Stimulated activated CD4-positive, alpha-beta T cell treated with anti-CD3 and anti-CD28 coated beads, Interleukin-1b, Interleukin-23, amount 100 ng/mL, for 1 hour (primary cell): ENCODE data around the gene LEUTX.
"Not testable (repeated sequence)": the region's sequence is repeated elsewhere in the genome, so short reads cannot be mapped to it uniquely, and the experiment has no call there.

ENCODE experiments used
- DNase-seq, 2 donors: peaks; one replicate each; pipeline ENCODE4 v3.0.0-alpha.2; 2020; ENCODE audit warnings: low read depth in 2 of 2

The LEUTX gene

GRCh38 chr19:39778763-39779162 is at the start of gene LEUTX:
LEUTX (plus strand) TSS chr19:39778854; CDS start chr19:39778921, 67 bp downstream.
- no peak for DNase-seq

DNA sequence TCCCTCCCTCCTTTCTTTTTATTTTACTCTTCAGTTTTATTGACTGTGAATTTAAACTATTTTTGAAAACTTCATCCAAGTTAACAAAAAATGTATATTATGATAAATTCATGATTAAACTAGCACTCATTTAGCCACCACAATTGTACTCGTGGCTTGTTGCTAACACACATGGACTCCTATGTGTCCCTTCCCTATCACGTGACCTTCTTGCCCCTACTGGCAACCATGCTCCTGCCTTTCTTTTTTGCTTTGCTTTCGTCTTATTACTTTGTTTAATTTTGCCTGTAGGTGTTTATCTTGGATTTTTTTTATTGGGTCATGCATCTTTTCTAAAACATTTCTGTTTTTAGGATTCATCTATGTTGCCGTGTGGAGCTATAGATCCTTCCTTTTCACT is 49.1 kb upstream of the LEUTX start:
- DNase-seq = no peak

DNA sequence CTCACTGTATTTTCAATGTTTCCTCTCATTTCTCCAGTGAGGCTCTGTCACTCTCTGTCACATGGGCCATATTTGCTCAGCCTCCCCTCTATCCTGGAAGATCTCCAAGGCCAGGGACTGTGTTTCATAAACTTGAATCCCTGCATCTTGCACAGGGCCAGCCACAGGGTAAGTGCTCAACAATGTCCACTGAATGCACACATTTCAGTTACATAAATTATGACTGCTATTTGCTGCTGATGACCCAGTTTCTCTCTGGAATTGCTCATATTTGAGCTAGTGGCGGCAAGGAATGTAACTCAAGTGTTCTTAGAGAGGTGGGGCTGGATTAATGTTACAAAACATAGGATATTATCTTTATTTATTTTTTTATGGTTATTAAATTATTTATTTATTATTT is 47.0 kb upstream of the LEUTX start:
- DNase-seq = no peak

- DNase-seq = no peak
Observed at GRCh38 chr19:39733841-39734240, 44.8 kb upstream of the LEUTX start.

GRCh38 chr19:39735688-39736087 is 43.0 kb upstream of the LEUTX start:
- DNase-seq = no peak

- no peak for DNase-seq
Observed at GRCh38 chr19:39736088-39736487, 42.6 kb upstream of the LEUTX start.

GRCh38 chr19:39737351-39737750 is 41.3 kb upstream of the LEUTX start:
- no peak for DNase-seq

GRCh38 chr19:39737891-39738290 is 40.8 kb upstream of the LEUTX start, which contains the start of gene CLC:
CLC (minus strand) TSS chr19:39738029; CDS start chr19:39737952, 77 bp downstream.
- DNase-seq = no peak

GRCh38 chr19:39738814-39739213 is 39.8 kb upstream of the LEUTX start:
- no peak for DNase-seq

- DNase-seq = no peak
Observed at GRCh38 chr19:39740395-39740794, 38.3 kb upstream of the LEUTX start.

DNA sequence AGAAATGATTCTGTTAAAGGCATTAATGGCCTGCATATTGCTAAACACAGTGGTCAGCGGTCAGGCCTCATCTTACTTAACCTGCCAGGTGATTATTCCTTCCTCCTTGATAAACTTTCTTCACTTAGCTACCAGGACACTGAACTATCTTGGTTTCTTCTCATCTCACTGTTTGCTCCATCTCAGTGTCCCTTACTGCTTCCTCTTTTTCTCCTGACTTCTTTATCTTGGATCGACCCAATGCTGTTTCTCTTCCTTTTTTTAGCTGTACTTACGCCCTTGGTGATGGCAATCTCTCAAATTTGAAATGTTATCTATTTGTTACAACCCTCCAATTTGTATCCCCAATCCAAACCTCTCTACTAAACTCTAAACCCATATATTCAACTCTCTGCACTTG is 33.0 kb upstream of the LEUTX start:
- DNase-seq = no peak

DNA sequence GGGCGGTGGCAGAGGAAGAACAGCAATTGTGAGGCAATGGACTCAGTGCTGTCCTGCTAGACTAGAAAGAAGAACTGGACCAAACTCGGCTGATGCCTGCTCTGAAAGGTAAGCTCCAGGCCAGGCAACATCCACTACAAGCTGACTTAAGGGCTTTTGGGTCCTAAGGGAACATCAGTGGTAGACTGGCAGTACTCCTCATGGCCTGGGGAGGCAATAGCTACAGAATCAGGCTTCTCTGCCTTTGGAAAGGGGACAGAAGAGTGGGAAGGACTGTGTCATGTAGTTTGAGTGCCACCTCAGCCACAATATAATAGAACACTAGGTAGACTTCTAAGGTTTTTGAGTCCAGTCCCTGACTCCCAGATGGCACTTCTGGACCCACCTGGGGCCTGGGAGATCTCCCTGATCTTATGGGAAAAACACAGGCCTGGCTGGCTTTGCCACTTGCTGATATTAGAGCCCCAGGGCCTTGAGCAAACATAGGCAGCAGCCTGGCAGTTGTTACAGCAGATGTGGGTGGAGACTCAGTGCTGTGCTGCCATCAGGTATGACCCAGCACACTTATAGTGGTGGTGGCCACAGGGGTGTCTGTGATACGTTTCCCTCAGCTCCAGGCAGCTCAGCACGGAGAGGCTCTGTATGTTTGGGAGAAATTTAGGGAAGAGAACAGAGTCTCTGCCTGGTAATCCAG is 31.7 kb upstream of the LEUTX start:
- DNase-seq = no peak

GRCh38 chr19:39749981-39750380 is 28.7 kb upstream of the LEUTX start:
- no peak for DNase-seq

- DNase-seq = no peak
Observed at GRCh38 chr19:39752390-39752789, 26.3 kb upstream of the LEUTX start.

DNA sequence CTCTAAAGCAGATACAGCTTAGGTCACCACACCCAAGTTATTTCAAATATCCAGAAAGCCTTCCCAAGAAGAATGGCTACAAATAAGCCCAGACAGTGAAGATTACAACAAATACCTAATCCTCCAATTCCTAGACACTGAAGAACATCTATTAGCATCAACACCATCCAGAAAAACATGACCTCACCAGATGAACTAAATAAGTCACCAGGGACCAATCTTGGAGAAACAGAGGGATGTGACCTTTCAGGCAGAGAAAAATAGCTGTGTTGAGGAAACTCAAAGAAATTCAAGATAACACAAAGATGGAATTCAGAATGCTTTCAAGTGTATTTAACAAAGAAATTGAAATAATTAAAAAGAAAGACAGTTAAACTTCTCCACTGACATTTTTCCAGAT is 25.9 kb upstream of the LEUTX start:
- DNase-seq = no peak

GRCh38 chr19:39754544-39754943 is 24.1 kb upstream of the LEUTX start:
- DNase-seq = no peak

GRCh38 chr19:39754971-39755370 is 23.7 kb upstream of the LEUTX start:
- DNase-seq = no peak

DNA sequence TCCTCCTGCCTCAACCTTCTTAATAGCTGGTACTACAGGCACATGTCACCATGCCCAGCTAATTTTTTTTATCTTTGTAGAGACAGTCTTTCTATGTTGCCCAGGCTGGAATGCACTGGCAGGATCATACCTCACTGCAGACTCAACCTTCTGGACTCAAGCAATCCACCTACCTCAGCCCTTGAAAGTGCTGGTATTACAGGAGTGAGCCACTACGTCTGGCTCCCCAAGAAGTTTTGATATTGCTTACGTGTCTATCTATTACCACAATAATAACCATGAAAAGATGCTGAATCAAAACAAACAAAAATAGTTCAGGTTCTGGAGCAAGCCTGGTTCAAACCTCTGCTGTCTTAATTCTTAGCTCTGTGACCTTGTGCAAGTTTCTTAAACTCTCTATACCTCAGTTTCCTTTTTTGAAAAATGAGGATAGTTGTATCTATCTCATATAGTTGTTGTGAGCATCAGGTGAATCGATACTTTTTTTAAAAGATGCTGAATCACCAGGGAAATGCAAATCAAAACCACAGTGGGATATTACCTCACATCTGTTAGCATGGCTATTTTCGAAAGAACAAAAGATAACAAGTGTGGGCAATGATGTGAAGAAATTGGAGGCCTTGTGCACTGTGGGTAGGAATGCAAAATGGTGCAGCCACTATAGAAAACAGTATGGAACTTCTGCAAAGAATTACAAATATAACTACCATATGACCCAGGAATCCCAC is 19.0 kb upstream of the LEUTX start:
- no peak for DNase-seq

GRCh38 chr19:39761851-39762250 is 16.8 kb upstream of the LEUTX start:
- not testable (repeated sequence) for DNase-seq

DNA sequence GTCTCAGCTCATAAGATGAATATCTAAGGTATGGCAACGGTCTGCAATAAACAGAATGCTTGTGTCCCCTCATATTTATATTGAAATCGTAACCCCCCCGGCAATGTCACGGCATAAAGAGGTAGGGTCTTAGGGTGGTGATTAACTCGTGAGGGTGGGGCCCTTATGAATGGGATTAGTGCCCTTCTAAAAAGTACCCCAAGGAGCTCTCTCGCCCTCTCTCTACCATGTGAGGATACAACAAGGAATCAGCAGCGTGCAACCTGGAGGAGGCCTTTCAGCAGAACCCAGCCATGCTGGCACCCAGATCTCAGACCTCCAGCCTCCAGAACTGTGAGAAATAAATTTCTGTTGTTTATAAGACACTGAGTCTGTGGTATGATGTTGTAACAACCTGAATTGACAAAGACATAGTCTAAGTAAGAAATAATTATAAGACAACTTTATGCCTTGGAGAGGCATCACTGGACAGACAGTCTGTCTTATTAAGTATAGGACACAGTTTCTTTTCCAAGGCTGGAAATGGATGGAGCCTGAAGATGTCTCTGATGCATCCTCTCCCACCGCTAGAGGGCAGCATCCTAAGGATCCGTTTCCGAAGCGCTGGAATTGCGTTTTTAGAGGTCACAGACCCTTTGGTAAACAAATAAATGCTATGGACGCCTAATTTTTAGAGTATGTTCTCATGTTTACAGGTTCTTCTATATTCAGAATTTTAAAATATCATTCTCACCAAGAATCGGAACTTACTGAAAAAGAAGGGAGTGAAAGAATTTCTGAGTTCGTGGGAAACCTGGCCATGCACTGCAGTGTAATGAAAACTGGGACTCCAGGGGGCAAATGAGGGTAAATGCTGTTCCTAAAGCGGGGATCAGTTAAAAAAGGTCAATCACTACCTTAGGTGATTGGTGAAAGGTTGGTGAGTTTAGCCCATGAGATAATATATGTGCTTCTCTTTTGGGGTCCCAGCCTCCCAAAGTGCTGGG is 13.3 kb upstream of the LEUTX start:
- peak in 1 of 2 donors; percentile 25 for DNase-seq

DNA sequence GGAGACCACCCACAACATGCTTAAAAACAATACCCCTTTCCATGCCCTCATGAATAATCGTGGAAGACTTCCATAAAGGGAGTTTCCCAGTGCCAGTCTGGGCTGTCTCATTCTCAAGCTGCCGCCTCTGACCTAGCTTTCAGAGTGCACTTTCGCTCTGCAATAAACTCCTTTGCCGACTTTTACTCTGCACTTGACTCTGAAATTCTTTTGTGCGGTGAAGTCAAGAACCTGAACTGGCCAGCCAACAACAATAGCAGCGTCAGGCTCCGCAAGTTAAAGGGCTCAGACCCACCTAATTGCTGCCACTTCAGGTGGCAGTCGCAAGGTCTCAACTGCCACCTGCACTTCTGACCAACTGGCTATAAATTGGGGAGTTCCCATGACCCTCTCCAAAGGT is 10.3 kb upstream of the LEUTX start:
- no peak for DNase-seq

DNA sequence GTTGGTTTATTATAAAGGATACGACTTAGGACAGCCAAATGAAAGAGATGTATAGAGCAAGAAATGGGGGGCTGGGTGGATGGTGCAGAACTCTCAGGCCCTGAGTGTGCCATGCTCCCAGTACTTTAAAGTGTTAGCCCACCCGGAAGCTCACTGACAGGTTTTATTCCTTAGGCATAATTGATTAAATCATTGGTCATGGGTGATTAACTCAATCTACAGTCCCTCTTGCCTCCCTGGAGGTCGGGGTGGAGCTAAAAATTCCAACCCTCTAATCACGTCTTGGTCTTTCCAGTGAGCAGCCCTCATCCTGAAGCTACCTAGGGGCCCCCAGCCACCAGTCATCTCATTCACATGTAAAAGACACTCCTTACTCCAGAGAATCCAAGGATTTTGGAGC is 9.9 kb upstream of the LEUTX start:
- DNase-seq = no peak
